Right ventricle myocardium inferior (tissue), 1 donor: ENCODE results near the gene ZFYVE28. TPM values are rescaled to one million over a fixed set of nuclear protein-coding genes. Genes with fewer than 3 reads are reported as not detected.

Experiments
- ATAC-seq: fragments of 200-7000 bp; cut with Tn5 transposase; one replicate; pipeline ENCODE4 v1.9.1; 2020; ENCODE audit warnings: mild to moderate bottlenecking, moderate library complexity
- DNase-seq: peaks from one replicate; pipeline ENCODE4 v3.0.0; 2021; ENCODE audit errors: missing footprints
- intact Hi-C: fragments of 100-400 bp; cut with DNase I; formaldehyde crosslinking; loops from one replicate; pipeline ENCODE4 v1.11.0; 2022
- total RNA-seq: library from RNA; stranded (reverse); fragmentation: NEBNext Ultra II Directional; extraction: Animal tissue kit (Norgen Biotek cat#: 25700); gene quantifications from one replicate; pipeline ENCODE4 v1.2.1, GENCODE V29; 2021
- donor health status: DM: no; HTN: yes; CAD: no; lungs with severe emphysema.

ZFYVE28 gene
- total RNA-seq, 1 donor from 2014 or later = 6.5 TPM

GRCh38 chr4:2400841-2401609, 17.4 kb downstream of the ZFYVE28 start:
- DNase-seq (no peak), ATAC-seq (no peak)
- intact Hi-C loops = no loop called here

- ATAC-seq (no peak), DNase-seq (no peak)
- intact Hi-C loops = no loop called here
Measured at GRCh38 chr4:2399631-2400190, 18.7 kb downstream of the ZFYVE28 start.

- no peak for ATAC-seq
- DNase-seq = no peak
- intact Hi-C loops = no loop called here
Measured at GRCh38 chr4:2399216-2399615, 19.2 kb downstream of the ZFYVE28 start.

GRCh38 chr4:2397596-2398379, 20.7 kb downstream of the ZFYVE28 start:
- ATAC-seq = no peak
- no peak for DNase-seq
- intact Hi-C loops = no loop called here

GRCh38 chr4:2396781-2397368, 21.6 kb downstream of the ZFYVE28 start:
- DNase-seq = no peak
- no peak for ATAC-seq
- intact Hi-C loops = no loop called here

- no peak for DNase-seq
- ATAC-seq = no peak
- intact Hi-C loops = no loop called here
Measured at GRCh38 chr4:2395584-2395983, 22.9 kb downstream of the ZFYVE28 start.

- ATAC-seq = no peak
- no peak for DNase-seq
- intact Hi-C loops = no loop called here
Measured at GRCh38 chr4:2395038-2395437, 23.4 kb downstream of the ZFYVE28 start.

GRCh38 chr4:2394528-2394927, 23.9 kb downstream of the ZFYVE28 start:
- intact Hi-C loops = no loop called here

GRCh38 chr4:2393353-2394270, 24.8 kb downstream of the ZFYVE28 start:
- intact Hi-C loops = no loop called here
- DNase-seq (no peak), ATAC-seq (no peak)

More at GRCh38 chr4:2394528-2394927, 23.9 kb downstream of the ZFYVE28 start:
- no peak for DNase-seq
- no peak for ATAC-seq

- intact Hi-C loops = no loop called here
- no peak for DNase-seq
- ATAC-seq = no peak
Measured at GRCh38 chr4:2390784-2391421, 27.5 kb downstream of the ZFYVE28 start.

- no peak for DNase-seq
- no peak for ATAC-seq
- intact Hi-C loops = no loop called here
Measured at GRCh38 chr4:2390146-2390545, 28.3 kb downstream of the ZFYVE28 start.

GRCh38 chr4:2389691-2390090, 28.8 kb downstream of the ZFYVE28 start:
- ATAC-seq (no peak), DNase-seq (no peak)
- intact Hi-C loops = no loop called here

- no peak for ATAC-seq
- no peak for DNase-seq
- intact Hi-C loops = no loop called here
Measured at GRCh38 chr4:2388429-2389182, 29.8 kb downstream of the ZFYVE28 start.

GRCh38 chr4:2387829-2388228, 30.6 kb downstream of the ZFYVE28 start:
- no peak for DNase-seq
- intact Hi-C loops = no loop called here
- ATAC-seq = no peak

- intact Hi-C loops = no loop called here
- no peak for DNase-seq
- ATAC-seq = no peak
Measured at GRCh38 chr4:2387218-2387617, 31.2 kb downstream of the ZFYVE28 start.

- intact Hi-C loops = no loop called here
- ATAC-seq (no peak), DNase-seq (no peak)
Measured at GRCh38 chr4:2386717-2387116, 31.7 kb downstream of the ZFYVE28 start.

GRCh38 chr4:2385516-2385915, 32.9 kb downstream of the ZFYVE28 start:
- no peak for DNase-seq
- no peak for ATAC-seq
- intact Hi-C loops = no loop called here
